Neural progenitor cell (in vitro differentiated cells): ENCODE measurements around the gene OR10G3. TPM values are rescaled to one million over a fixed set of nuclear protein-coding genes. Genes with fewer than 3 reads are reported as not detected.

ENCODE experiments used
- DNase-seq: peaks from one replicate; pipeline ENCODE4 v3.0.0-alpha.2; 2016; ENCODE audit warnings: low spot score
- H2AFZ ChIP-seq: fragments of 200-600 bp; sonication (generic); replicated peaks from 2 replicates; pipeline ENCODE4 v1.6.1; 2016; ENCODE audit warnings: antibody characterized with exemption
- H3F3A ChIP-seq: fragments of 200-600 bp; sonication (generic); 2 replicates; pipeline ENCODE4 v1.6.1; 2016; ENCODE audit warnings: antibody characterized with exemption, low read depth
- H3K27ac ChIP-seq: fragments of 200-600 bp; sonication (generic); 2 replicates; pipeline ENCODE4 v1.5.1; 2016; ENCODE audit warnings: mild to moderate bottlenecking
- H3K27me3 ChIP-seq: fragments of 200-600 bp; sonication (generic); 2 replicates; pipeline ENCODE4 v1.6.1; 2016; ENCODE audit warnings: mild to moderate bottlenecking, moderate library complexity
- H3K36me3 ChIP-seq: fragments of 200-600 bp; sonication (generic); 2 replicates; pipeline ENCODE4 v1.5.1; 2016
- H3K4me1 ChIP-seq: fragments of 200-600 bp; sonication (generic); 2 replicates; pipeline ENCODE4 v1.6.1; 2016; ENCODE audit warnings: mixed run types
- H3K4me2 ChIP-seq: fragments of 200-600 bp; sonication (generic); 2 replicates; pipeline ENCODE4 v1.6.1; 2016
- H3K4me3 ChIP-seq: fragments of 200-600 bp; sonication (generic); 2 replicates; pipeline ENCODE4 v1.5.1; 2016
- H3K79me2 ChIP-seq: fragments of 200-600 bp; sonication (generic); 2 replicates; pipeline ENCODE4 v1.6.1; 2016; ENCODE audit warnings: low read depth
- H3K9ac ChIP-seq: fragments of 200-600 bp; sonication (generic); 2 replicates; pipeline ENCODE4 v1.6.1; 2016
- H3K9me3 ChIP-seq: fragments of 200-600 bp; sonication (generic); 2 replicates; pipeline ENCODE4 v1.5.1; 2016; ENCODE audit warnings: low read depth
- H4K20me1 ChIP-seq: fragments of 200-600 bp; sonication (generic); 2 replicates; pipeline ENCODE4 v1.6.1; 2016; ENCODE audit warnings: low read depth
- H3K27ac Mint-ChIP-seq: 3 replicates; pipeline ENCODE4 v1.8.0; 2021; ENCODE audit warnings: mixed read lengths
- H3K27me3 Mint-ChIP-seq: 2 replicates; pipeline ENCODE4 v1.8.0; 2022; ENCODE audit warnings: low read depth, mild to moderate bottlenecking, inconsistent platforms, moderate library complexity, mixed read lengths; ENCODE audit not compliant: insufficient read depth
- H3K36me3 Mint-ChIP-seq: 3 replicates; pipeline ENCODE4 v1.8.0; 2021; ENCODE audit warnings: mixed read lengths
- H3K4me1 Mint-ChIP-seq: 3 replicates; pipeline ENCODE4 v1.8.0; 2021; ENCODE audit warnings: mixed read lengths
- H3K4me3 Mint-ChIP-seq: 3 replicates; pipeline ENCODE4 v1.8.0; 2021; ENCODE audit warnings: mild to moderate bottlenecking, moderate library complexity, mixed read lengths
- H3K9me3 Mint-ChIP-seq: 3 replicates; pipeline ENCODE4 v1.8.0; 2020; ENCODE audit warnings: mixed read lengths
- EZH2 ChIP-seq: fragments of 200-600 bp; sonication (generic); IDR thresholded peaks from 2 replicates; pipeline ENCODE4 v1.6.1; 2017; ENCODE audit warnings: antibody characterized with exemption, mild to moderate bottlenecking, moderate library complexity
- EZH2phosphoT487 ChIP-seq: fragments of 200-600 bp; sonication (generic); IDR thresholded peaks from 2 replicates; pipeline ENCODE4 v1.6.1; 2017; ENCODE audit warnings: antibody characterized with exemption
- total RNA-seq: library from RNA; depleted of rRNA; stranded (reverse); fragments of >200 nt; gene quantifications from 2 replicates; pipeline ENCODE4 v1.2.3, GENCODE V29; 2015; ENCODE audit warnings: low replicate concordance
- TF ChIP-seq, protein P1 (sequence below): fragments of 200-600 bp; sonication (generic); IDR thresholded peaks from 2 replicates; pipeline ENCODE4 v1.5.1; 2017; ENCODE audit warnings: antibody characterized with exemption, mild to moderate bottlenecking

OR10G3 gene
- total RNA-seq, 1 donor from 2014 or later: not detected

DNA sequence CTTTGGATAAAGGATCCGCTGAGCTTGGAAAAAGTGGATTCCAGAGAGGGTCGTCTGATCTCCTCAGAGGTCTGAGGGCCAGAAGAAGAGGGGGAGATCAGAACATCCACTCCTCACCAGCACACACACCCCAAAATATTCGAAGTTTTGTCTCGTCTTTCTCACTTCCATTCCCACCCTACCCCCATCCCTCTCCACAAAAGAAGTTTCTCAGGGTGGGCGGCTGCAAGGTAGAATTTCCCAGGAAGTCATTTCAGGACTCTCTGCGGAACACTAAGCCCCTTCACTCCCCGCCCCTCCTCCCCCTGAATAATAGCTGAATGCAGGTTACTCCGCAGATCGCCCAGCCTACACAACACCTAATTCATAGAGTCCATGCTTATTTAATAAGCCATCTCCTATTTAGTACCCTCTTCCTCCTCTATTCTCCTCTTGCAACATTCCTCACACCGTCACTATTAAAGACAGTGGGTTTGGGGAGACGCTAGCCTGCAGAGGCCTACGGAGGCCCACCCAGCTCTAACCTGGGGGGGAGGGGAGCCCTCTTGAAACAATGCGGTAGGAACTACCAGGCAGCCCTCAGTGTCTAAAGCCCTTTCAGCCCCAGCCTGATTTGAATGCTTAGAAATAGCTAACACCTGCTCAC is 53.1 kb downstream of the OR10G3 start:
- Histone ChIP-seq H4K20me1 (peaks cover 89% of the 10 kb centered on the region), H3K4me1 (peaks cover 74% of the 10 kb centered on the region), H3K9ac (peak overlapping the region; percentile 20), H3K4me2 (peak overlapping the region; percentile 92), H3K36me3 (peaks cover 19% of the 10 kb centered on the region), H3K27ac (peak overlapping the region; percentile 100), H3K4me3 (peak overlapping the region; percentile 74), H3K27me3 (no peaks in the 10 kb centered on the region), H3K9me3 (no peaks in the 10 kb centered on the region), H2AFZ (no peak overlapping the region), H3F3A (peaks cover 81% of the 10 kb centered on the region), H3K79me2 (peaks cover 90% of the 10 kb centered on the region)
- Mint-ChIP-seq H3K36me3 (peaks cover 39% of the 10 kb centered on the region), H3K9me3 (peaks cover 3% of the 10 kb centered on the region), H3K27me3 (peaks cover 17% of the 10 kb centered on the region), H3K4me3 (peak overlapping the region; percentile 96), H3K4me1 (peaks cover 73% of the 10 kb centered on the region), H3K27ac (peak overlapping the region; percentile 100)
- TF ChIP-seq EZH2phosphoT487: no peak
- TF ChIP-seq, protein P1, sequence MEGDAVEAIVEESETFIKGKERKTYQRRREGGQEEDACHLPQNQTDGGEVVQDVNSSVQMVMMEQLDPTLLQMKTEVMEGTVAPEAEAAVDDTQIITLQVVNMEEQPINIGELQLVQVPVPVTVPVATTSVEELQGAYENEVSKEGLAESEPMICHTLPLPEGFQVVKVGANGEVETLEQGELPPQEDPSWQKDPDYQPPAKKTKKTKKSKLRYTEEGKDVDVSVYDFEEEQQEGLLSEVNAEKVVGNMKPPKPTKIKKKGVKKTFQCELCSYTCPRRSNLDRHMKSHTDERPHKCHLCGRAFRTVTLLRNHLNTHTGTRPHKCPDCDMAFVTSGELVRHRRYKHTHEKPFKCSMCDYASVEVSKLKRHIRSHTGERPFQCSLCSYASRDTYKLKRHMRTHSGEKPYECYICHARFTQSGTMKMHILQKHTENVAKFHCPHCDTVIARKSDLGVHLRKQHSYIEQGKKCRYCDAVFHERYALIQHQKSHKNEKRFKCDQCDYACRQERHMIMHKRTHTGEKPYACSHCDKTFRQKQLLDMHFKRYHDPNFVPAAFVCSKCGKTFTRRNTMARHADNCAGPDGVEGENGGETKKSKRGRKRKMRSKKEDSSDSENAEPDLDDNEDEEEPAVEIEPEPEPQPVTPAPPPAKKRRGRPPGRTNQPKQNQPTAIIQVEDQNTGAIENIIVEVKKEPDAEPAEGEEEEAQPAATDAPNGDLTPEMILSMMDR: no peak
- TF ChIP-seq EZH2: no peak
- peak; percentile 94 for DNase-seq

DNA sequence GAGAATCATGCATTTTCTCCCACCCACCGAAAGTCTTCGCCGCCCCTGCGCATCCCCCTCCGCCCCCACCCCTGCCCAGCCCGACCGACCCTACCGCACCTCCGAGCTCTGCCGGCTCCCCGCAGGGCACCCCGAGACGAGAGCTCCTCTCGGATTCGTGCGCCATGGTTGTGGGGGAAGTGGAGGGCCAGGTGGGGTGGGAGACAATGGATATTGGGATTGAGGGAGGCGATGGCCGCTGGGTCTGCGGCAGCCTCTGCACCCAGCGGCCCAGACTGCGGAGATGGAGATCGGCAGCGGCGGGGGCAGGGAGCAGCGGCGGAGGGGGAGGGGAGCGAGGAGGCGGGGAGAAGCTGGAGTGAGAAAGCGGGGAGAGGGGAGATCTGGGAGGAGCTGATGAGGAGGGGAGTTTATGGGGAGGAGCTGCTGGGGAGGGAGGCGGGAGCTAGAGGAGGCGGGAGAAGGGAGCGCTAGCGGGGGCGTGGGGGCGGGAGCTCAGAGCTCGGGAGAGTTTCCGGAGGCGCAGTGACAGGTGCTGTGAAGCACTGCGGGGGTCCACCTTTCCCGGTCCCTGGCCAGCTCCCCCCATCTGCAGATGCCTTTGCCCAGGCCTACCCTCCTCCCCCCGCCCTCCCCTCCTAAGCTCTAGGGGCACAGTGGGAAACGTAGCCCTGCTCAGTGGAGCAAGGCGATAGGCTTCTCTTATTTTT is 53.8 kb downstream of the OR10G3 start, which contains the start of gene SALL2:
Gene SALL2 (minus strand): TSS at position 385 of the 710 bp plus-strand sequence. CDS start 219 bp downstream, at position 166.
- peaks cover 17% of the 10 kb centered on the region for H3K27me3 Mint-ChIP-seq
- DNase-seq: peak; percentile 98
- Histone ChIP-seq H3K4me1 (peaks cover 77% of the 10 kb centered on the region), H3K4me2 (peak within 1 kb of the TSS; percentile 92), H3K27me3 (no peaks in the 10 kb centered on the region), H4K20me1 (peaks cover 92% of the 10 kb centered on the region), H2AFZ (no peak within 1 kb of the TSS), H3K36me3 (peaks cover 25% of the 10 kb centered on the region), H3K9me3 (no peaks in the 10 kb centered on the region), H3K4me3 (peak within 1 kb of the TSS; percentile 74), H3K9ac (peak within 1 kb of the TSS; percentile 51), H3K79me2 (peaks cover 90% of the 10 kb centered on the region), H3F3A (peaks cover 85% of the 10 kb centered on the region), H3K27ac (peak within 1 kb of the TSS; percentile 100)
- TF ChIP-seq EZH2phosphoT487 (no peak), EZH2 (no peak)
- TF ChIP-seq, protein P1: no peak
- H3K27ac Mint-ChIP-seq: peak within 1 kb of the TSS; percentile 100
- peak within 1 kb of the TSS; percentile 96 for H3K4me3 Mint-ChIP-seq
- peaks cover 43% of the 10 kb centered on the region for H3K36me3 Mint-ChIP-seq
- peaks cover 78% of the 10 kb centered on the region for H3K4me1 Mint-ChIP-seq
- peaks cover 3% of the 10 kb centered on the region for H3K9me3 Mint-ChIP-seq

DNA sequence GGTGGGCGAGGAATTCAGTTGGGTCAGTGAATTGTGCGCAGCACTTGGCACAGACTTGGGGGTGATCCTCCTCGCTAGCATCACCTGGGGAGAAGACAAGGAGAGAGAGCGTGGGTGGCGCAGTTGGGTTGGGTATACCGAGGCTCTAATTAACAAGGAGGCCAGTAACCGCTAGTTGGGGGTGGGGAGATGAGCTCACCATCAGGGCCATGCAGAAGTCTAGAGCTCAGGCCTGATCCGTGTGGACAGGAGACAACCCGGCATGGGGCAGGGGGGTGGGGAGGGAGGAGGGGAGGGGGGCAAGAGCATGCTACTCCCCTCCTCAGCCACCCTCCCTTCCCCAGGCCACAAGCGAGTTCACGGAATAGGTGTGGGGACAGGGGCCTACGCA is 54.3 kb downstream of the OR10G3 start:
- peaks cover 45% of the 10 kb centered on the region for H3K36me3 Mint-ChIP-seq
- peak; percentile 59 for DNase-seq

More for the DNA sequence above, 54.3 kb downstream of the OR10G3 start:
- Histone ChIP-seq H3K36me3 (peaks cover 26% of the 10 kb centered on the region), H3K4me2 (peak overlapping the region; percentile 92), H3K27me3 (no peaks in the 10 kb centered on the region), H3K9ac (peak overlapping the region; percentile 51), H2AFZ (no peak overlapping the region), H3K27ac (peak overlapping the region; percentile 100), H4K20me1 (peaks cover 92% of the 10 kb centered on the region), H3K4me1 (peaks cover 75% of the 10 kb centered on the region), H3F3A (peaks cover 85% of the 10 kb centered on the region), H3K79me2 (peaks cover 90% of the 10 kb centered on the region), H3K4me3 (peak overlapping the region; percentile 74), H3K9me3 (no peaks in the 10 kb centered on the region)
- peak overlapping the region; percentile 96 for H3K4me3 Mint-ChIP-seq
- H3K4me1 Mint-ChIP-seq: peaks cover 78% of the 10 kb centered on the region
- TF ChIP-seq EZH2: no peak
- TF ChIP-seq, protein P1: no peak
- TF ChIP-seq EZH2phosphoT487: no peak
- H3K27ac Mint-ChIP-seq: peak overlapping the region; percentile 99
- peaks cover 17% of the 10 kb centered on the region for H3K27me3 Mint-ChIP-seq
- H3K9me3 Mint-ChIP-seq: peaks cover 3% of the 10 kb centered on the region
